ENCODE measurements around the gene ERFE.

ERFE gene

DNA sequence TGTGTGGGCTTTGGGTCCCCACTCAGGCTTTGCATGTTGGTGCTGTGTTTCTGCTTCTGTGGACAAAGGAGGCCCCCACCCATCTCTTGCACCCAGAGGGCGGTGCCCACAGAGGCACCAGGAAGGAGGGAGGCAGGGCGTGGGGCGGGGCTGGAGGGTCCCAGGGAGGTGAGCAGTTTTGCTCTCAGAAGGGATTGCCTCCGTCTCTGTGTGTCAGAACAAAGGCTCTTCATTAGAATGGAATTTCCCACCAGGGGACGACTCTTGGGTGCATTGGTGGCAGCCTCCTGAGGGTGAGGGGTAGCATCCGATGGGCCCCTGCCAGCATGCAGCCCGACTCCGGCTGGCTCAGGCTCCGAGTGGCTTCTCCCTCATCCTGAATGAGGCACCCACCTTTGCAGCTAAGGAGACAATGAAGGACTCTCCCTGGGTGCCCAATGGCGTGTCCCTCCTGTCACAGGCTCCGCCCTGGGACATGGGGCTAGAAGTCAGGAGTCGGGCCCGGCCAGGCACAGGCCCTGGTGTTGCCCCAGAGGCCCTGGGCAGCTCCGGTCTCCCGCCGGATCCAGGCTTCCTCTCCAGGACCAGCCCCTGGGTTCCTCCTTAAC, 7.0 kb upstream of the ERFE start:
- DNase-seq (ENCODE audit: low read depth, low spot score) = no peak
- no peak overlapping the region for H3K27ac ChIP-seq

DNA sequence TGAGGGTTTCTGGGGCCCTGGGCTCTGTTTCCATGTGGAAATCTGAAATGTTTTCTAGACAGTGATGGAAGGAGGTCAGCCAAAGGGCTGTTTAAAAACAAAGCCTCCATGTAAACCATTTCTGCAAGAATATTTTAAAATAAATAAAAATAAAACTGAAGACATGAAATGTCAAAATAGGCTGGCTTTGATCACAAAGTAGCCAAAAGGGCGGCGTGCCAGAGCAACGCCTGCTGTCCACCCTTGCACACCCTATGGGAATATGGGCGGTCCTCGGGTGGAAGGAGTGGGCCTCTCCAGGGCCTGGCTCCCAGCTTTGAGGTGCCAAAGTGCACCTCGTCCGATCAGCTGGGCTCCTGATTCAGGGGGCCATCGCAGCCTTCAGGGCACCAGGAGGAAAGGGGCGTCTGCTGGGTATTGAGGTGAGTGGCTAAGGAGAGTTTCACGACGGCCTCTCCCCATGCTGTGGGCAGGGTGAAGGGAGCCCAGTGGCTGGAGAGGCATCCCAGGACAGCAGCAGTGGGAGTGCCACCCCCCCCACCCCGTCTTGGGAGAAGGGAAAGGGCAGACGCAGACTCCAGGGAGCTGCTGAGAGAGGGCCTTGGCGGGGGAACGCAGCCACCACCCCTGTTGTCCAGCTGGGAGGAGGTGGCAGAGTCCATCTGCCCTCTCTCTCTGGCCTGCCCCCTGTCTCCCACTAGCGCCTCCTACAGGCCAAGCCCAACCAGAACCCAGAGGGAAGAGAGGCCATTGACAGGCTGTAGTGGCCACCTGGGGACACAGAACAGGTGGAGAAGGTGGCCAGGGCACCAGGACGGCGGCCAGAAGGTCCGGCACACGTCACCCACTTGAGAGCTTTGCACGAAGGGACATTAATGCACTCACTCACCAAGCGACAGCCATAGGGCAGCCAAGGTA, 5.7 kb upstream of the ERFE start:
- no peak for DNase-seq (ENCODE audit: low read depth, low spot score)
- no peak overlapping the region for H3K27ac ChIP-seq

DNA sequence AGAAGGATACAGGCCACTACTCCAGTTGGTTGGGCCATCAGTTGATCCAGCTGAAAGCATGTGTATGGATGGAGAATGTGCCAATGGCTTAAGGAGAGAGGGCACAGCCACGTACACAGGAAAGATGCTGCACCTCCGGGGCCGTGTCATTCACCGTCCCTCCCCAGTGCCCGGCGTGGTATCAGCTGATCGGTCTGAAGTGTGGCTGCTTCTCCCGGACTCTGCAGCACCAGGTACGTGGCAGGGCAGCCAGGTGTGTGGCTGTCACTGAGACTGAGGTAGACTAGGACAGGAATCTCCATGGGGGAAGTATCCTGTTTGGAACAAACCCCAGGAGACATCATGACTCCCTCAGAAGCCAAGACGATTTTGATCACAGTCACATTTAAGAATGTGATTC, 4.2 kb upstream of the ERFE start:
- no peak overlapping the region for H3K27ac ChIP-seq
- DNase-seq (ENCODE audit: low read depth, low spot score) = no peak

DNA sequence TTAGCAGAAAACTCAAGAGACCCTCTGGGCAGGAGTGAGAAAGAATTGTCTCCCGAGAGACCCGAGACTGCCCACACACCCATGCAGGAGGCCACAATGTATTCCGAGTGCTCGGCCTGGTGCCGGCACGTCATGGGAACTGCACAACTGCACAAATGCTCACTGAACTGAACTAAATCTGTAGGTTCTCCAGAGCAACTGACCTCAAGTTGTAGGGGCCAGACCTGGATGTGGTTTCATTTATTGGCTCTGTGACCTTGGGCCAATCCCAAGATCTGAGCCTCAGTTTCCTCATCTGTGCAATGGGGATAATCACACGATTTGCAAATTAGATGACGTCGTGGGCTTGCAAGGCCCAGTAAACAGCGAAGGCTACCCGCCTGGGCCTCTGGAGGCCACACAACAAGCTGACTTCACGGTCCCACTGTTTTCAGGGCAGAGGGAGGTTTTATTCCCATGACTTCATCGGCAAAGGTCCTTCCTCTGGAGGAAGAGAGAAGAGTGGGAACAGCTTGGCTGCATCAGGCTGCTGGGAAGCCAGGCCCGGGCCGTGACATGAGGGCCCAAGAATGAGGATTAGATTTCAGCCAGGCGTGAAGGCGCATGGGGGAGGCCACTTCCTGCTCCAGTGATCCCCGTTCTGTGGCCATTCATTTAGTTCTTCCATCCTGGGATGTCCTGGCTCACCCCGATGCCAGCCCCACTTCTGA, 3.6 kb upstream of the ERFE start:
- H3K27ac ChIP-seq = no peak overlapping the region

DNA sequence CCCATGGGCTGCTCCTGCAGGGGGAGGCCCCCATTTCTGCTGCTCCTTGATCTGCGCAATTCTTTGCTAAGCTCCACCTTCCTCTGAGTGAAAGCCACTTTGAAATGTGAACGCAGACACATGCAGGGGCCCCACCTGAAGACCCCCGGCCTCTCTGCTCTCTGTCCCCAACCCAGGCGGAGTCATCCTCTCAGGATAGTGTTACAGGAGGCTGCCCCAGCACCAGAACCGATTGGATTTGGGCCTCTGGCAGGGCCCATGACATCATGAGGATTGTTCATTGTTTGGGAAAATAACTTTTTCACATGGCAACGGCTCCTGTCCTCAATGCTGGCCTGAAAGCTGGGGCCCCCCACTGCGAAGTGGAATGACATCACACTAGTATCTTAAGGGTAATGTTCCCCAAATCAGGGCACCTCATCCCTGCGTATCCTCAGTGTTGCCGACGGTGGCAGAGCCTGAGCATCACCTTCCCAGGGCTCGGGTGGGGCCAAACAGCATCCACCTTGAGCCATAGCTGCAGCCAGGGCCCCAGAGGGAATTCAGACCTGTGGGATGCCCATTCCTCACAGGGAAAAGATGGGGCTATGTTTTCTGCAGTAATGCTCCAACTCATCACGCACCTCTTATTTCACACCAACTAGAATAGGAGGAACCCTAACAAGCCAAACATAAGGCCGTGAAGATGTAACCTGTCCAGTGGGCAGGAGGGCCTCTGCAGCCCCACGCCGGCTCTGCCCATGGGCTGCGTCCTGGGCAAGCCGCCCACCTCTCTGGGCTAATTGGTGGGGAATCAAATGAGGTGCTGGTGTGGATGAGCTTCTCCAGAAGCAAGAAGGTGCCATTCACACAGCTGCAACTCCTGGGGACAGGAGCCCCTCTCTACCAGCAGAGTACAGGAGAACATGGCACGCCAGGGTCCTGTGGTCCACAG, 2.7 kb upstream of the ERFE start:
- no peak overlapping the region for H3K27ac ChIP-seq
- DNase-seq (ENCODE audit: low read depth, low spot score) = no peak

More for the DNA sequence above, 3.6 kb upstream of the ERFE start:
- no peak for DNase-seq (ENCODE audit: low read depth, low spot score)

DNA sequence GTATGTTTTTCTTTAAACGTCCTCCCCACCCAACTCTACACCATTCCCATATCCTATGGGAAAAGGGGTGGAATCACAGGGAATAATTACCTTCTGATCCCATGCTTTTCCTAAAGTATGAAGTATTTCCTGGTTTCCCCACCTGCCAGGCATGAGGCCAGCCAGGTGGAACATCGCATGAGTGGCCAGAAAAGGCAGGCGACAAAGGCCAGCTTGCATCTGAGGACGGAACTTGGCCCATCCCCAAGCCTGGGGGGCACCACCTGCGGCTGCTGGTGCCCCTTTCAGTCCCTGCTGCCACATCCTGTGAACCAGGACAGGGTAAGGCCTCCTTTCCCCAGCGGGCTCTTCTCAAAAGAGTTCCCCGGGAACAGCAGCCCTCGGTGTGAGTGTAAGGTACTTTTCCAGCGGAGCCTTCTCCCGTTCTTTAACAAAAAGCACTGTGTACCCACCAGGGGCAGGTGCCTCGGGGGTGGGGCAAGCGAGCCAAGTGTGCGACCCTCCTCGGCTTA, 1.2 kb upstream of the ERFE start:
- no peak overlapping the region for H3K27ac ChIP-seq
- no peak for DNase-seq (ENCODE audit: low read depth, low spot score)

DNA sequence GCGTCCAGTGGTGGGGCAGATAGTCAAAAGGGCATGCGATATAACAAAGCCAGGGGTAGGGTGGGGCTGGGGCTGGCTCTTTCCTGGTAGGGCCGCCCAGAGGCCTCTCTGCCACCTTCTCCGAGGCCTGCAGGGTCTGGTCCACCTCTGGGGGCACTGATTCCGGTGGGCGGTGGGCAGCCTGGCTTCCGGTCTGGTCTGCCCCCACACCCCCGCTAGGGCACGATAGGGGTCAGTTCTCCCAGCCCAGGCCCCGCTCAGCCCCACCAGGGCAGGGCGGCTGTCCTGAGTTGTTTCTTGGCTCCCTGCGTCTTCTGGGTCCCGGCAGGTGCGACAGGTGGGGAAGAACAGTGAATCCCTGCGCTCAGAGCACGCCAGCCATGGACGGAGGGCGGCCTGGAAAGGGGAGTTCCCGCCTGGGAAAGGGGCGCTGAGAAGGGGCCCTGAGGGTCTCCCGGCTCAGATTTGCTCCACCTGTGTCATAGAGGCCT, 707 bp upstream of the ERFE start:
- DNase-seq (ENCODE audit: low read depth, low spot score) = no peak
- H3K27ac ChIP-seq = no peak overlapping the region

DNA sequence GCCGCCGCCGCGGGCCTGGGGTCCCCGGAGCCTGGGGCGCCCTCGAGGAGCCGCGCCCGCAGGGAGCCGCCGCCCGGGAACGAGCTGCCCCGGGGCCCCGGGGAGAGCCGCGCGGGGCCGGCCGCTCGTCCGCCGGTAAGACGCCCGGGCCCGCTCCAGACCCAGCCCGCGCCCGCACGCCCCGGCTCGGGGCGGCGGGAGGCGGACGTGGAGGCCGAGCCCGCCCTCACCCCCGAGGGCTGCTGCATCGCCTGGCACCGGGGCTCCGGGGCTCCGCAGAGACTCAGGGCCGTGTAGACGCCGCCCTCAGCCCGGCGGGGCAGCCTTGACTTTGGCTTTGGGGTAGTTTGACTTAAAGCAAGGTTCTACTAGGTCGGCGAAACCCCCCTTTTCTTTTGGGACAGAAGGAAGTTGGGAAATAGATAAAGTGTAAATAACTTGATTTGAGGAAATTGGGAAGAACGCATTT, 335 bp downstream of the ERFE start:
- DNase-seq (ENCODE audit: low read depth, low spot score) = no peak
- no peak overlapping the region for H3K27ac ChIP-seq

DNA sequence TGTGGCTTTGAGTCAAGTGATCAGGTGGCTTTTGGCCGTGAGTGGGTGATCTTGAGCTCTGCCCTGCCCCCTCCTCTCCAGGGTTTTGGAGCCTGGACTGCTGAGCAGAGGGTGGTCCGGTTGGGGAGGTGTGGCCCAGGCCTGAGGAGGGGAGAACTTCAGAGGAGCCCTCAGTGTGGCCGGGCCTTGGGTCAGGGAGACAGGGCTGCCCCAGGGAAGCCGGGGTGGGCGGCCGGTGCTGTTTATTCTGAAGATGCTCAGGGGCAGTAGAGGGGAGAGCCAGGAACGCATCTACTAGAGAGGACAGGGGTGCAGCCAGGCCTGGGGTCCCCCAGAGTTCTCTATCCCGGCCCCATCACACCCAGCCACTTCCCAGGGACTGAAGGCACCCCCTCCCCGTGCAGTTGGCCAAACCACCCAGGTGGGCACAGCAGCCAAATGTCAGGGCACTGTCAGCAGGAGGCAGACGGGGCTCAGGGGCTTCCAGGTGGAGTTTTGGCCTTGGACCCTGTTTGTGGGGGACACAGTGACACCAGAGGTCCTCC, 963 bp downstream of the ERFE start:
- no peak for DNase-seq (ENCODE audit: low read depth, low spot score)
- H3K27ac ChIP-seq = no peak overlapping the region

DNA sequence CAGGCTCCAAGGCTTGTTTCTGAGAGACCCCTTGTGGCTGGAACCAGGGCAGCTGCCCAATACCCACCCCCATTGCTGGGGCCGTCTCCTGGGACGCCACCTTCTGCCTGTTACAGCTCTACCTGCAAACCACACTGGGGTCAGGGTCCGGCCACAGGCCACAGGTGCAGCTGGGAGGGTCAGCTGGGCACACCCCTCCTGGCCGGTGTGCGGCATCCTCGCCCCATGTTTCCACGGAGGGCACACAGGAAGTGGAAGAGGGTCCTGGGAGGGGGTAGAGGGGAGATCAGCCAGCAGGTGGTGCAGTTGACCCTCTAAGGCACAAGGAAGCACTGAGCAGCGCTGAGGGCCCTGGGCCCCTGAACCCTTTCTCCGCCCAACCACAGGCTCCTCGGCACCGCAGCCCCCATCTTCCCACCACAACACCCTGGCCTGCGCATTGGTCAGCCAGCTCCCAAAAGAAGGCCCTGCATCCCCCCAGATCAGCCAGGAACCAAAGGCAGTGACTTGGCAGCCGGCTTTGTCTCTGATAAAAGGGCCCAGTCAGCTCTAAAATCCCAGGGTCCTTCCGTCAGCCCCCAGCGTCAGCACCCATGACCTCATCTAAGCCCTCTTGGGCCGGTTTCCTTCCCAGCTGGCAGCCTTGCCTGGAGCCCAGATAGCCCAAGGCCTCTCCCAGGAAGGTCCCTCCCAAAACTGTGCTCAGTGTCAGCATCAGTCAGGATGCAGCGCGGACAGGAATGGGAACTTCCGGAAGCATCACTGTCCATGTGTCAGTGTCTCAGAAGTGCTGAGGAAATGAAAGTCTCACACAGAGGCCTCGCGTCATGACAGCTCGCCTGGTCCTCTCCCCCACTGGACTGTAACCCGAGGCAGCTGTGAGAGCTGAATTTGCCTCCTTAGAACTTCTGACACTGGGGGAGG, 1.7 kb downstream of the ERFE start:
- no peak for DNase-seq (ENCODE audit: low read depth, low spot score)
- H3K27ac ChIP-seq = no peak overlapping the region

DNA sequence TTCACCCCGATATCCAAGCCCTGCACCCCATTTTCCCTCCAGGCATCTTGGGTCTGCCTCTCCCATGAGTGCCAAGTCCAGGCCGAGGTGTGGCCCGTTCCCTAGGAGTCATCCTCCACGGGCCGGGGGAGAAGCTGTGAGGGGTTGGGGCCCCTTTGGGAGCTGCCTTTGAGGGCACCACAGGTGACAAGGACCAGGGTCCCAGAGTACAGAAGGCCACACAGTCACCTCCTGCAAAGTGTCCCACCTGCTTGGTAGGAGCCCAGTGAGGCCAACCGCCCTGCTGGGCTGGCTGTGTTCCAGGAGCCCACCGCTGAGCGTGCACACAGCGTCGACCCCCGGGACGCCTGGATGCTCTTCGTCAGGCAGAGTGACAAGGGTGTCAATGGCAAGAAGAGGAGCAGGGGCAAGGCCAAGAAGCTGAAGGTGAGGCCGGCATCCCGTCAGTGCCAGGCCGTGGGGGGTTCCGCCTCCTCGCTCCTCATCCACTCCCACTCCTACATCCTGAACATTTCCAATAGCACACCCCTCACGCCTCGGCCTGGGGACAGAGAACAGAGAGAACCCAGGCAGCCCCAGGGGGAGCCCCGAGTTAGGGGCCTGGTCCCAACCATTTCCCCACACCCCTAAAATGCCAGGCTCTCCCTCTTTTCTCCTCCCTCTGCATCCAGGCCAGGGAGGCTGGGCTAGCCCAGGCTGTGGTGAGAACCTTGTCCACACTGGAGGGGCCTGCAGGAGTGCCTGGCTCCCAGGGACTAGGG, 2.7 kb downstream of the ERFE start:
- H3K27ac ChIP-seq = no peak overlapping the region
- no peak for DNase-seq (ENCODE audit: low read depth, low spot score)

DNA sequence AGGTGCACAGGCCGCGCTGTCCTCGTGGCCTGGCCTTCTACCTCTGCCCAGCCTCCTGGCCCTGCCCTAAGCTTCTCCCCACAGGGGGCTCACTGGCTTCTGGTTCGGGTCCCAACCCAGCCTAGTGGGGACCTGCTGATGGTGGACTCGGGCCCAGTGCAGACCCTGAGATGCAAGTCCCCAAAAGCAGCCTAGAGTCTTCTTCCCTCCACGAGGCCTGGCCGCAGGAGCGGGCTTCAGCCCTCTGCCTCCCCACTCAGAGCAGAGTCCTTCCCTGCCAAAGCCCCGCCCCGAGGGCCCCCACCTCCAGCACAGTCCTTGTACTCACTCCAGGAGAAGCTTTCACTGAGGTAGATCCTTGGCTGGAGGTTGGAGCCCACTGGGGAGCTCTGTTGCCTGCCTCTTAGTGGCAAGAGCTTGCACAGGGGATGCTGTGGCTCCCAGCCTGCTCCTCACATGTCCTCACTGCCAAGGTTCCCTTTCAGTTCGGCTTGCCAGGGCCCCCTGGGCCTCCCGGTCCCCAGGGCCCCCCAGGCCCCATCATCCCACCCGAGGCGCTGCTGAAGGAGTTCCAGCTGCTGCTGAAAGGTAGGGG, 3.6 kb downstream of the ERFE start:
- DNase-seq (ENCODE audit: low read depth, low spot score) = no peak
- no peak overlapping the region for H3K27ac ChIP-seq

DNA sequence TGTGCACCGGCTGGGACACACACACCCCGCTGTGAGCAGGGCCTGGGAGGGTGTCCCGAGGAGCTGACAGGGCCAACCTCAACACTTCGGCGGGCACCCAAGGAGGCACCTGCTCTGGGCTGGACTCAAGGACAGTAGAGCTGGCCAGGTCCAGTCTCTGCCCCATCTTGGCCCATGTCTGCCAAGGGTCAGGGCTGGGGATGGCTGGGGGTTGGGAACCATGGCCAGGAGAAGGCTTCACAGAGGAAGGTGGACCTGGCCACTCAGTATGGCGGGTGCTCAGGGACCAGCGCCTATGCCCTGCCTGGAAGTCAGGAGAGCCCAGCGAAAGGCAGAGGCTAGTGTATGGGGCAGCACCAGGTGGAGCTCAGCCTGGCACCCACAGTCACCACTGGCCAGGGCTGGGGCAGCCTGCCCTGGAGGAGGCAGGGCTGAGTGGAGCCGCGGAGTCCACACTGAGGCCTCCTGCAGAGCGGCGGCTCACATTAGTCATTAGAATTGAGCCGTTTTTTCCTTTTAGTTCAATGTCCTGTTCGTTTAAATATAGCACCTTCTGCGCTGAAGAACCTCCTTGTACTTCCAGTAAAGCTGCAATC, 4.2 kb downstream of the ERFE start:
- DNase-seq (ENCODE audit: low read depth, low spot score) = no peak
- H3K27ac ChIP-seq = no peak overlapping the region

DNA sequence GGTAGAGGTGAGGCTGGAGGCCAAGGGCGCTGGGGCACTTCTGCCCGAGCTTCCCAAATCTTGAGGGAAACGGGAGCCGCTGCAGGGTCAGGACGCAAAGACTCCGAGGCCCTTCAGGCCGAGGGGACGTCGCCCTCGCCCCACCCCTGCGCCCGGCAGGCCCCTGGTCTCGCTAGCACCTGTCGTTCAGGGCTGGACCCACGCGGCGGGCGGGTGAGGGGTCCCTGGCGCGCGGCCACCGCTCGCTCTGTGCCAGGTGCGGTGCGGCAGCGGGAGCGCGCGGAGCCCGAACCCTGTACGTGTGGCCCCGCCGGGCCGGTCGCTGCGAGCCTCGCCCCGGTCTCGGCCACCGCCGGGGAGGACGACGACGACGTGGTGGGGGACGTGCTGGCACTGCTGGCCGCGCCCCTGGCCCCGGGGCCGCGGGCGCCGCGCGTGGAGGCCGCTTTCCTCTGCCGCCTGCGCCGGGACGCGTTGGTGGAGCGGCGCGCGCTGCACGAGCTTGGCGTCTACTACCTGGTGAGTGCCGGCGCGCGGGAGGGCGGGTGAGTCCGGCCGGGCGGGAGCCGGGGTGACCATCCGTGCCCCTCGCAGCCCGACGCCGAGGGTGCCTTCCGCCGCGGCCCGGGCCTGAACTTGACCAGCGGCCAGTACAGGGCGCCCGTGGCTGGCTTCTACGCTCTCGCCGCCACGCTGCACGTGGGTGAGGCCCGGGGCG, 4.9 kb downstream of the ERFE start:
- H3K27ac ChIP-seq = no peak overlapping the region
- DNase-seq (ENCODE audit: low read depth, low spot score) = no peak

DNA sequence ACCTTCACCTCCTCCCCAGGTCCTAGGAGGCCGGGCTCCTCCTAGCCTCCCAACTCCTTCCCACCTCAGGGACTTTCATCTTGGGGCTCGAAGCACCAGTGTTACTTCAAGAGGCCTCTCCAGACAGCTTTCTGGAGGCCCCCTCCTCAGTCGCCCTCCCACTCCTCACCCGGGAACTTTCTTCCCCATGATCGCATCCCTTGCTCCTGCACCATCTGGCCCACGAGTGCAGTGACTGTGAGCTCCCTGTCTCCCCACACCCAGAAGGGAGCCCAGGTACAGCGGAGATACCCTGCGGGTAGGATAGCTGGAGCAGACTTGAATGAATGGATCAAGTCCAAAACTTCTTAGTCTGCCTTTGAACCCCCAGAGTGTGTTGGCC, 6.1 kb downstream of the ERFE start:
- H3K27ac ChIP-seq = no peak overlapping the region
- DNase-seq (ENCODE audit: low read depth, low spot score) = no peak

DNA sequence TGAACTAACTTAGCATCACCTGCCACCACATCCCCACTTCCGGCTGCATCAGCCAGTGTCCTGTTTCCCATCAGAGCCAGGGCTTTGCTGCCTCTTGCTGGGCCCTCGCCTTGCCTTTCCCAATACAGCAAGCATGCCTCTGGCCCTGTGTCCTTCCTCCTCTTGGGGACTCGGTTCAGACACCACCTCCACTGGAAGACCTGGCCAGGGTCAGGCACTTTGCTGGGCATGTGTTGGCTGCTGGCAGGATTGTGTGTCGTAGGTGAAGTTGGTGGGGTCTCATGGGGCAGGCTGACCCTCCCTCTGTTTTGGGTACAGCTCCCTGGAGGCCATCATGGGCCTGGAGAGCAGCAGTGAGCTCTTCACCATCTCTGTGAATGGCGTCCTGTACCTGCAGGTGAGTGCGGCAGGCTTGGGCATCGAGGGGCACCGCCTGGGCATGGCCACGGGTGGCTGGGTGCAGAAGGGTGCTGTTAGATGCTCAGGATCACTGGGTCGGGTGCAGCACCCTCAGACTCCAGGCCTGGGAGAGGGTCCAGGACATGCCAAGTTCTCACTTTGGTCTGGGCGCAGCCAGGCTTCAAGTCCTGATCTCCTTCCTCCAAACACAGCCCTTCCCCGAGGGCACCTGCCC, 6.6 kb downstream of the ERFE start:
- no peak overlapping the region for H3K27ac ChIP-seq

More for the DNA sequence above, 6.6 kb downstream of the ERFE start:
- no peak for DNase-seq (ENCODE audit: low read depth, low spot score)

Measured in epithelial cell of prostate (primary cell).